ENCODE measurements around the gene SLC35B2. TPM values are rescaled to one million over a fixed set of nuclear protein-coding genes. Genes with fewer than 3 reads are reported as not detected.
A peak's percentile ranks its signal among the peaks of the same experiment; 100 is the strongest.

Gene SLC35B2
- total and polyA plus RNA-seq, 2 experiments from 2014 or later = 101 to 114 TPM

GRCh38 chr6:44300292-44300823, 43.0 kb upstream of the SLC35B2 start:
- no peak for DNase-seq
- Histone ChIP-seq H3K9me3 (ENCODE audit: low read depth) (no peaks in the 10 kb centered on the region), H3K27me3 (replicated peaks; ENCODE audit: insufficient read depth) (peaks cover 32% of the 10 kb centered on the region), H3F3A (ENCODE audit: insufficient read depth) (peaks cover 6% of the 10 kb centered on the region; the same call in 1 of the 2 replicates), H3K4me2 (ENCODE audit: unreplicated experiment) (no peak overlapping the region), H3K9ac (no peak overlapping the region), H3K9me2 (ENCODE audit: insufficient read depth) (no peaks in the 10 kb centered on the region), H3K4me3 (no peak overlapping the region), H3K27ac (no peak overlapping the region), H3K4me1 (ENCODE audit: insufficient read depth) (no peaks in the 10 kb centered on the region), H4K20me1 (ENCODE audit: insufficient read depth) (no peaks in the 10 kb centered on the region), H3K36me3 (ENCODE audit: low read depth) (no peaks in the 10 kb centered on the region; the same call in 1 of the 2 replicates), H2AFZ (no peak overlapping the region), H3K79me2 (ENCODE audit: insufficient read depth) (no peaks in the 10 kb centered on the region)
- in situ Hi-C loops (cut with MboI) = no loop called here
- 85 to 90% methylated on average over 7 of the region's 7 CpGs for WGBS, 2 experiments (ENCODE audit: low coverage in 1 of 2, low lambda C conversion rate in 2 of 2, missing lambda C conversion rate in 2 of 2)
- TF ChIP-seq EZH2phosphoT487 (IDR thresholded peaks at IDR 0.05; ENCODE audit: insufficient read depth, low read depth) (no peak), EZH2 (IDR thresholded peaks at IDR 0.05; ENCODE audit: insufficient read depth, poor library complexity, severe bottlenecking) (no peak)

- no peaks in the 10 kb centered on the region; the same call in 1 of the 2 replicates for H3K36me3 ChIP-seq (ENCODE audit: low read depth)
- no peak for DNase-seq
- H3K4me2 ChIP-seq (ENCODE audit: unreplicated experiment) = no peak overlapping the region
- H3K9ac ChIP-seq = no peak overlapping the region
- H3F3A ChIP-seq (ENCODE audit: insufficient read depth) = peaks cover 6% of the 10 kb centered on the region; the same call in 1 of the 2 replicates
- in situ Hi-C loops (cut with MboI) = no loop called here
- H3K79me2 ChIP-seq (ENCODE audit: insufficient read depth) = no peaks in the 10 kb centered on the region
- 64 to 67% methylated on average over 3 of the region's 3 CpGs for WGBS, 2 experiments (ENCODE audit: low coverage in 1 of 2, low lambda C conversion rate in 2 of 2, missing lambda C conversion rate in 2 of 2)
- H3K9me2 ChIP-seq (ENCODE audit: insufficient read depth) = no peaks in the 10 kb centered on the region
- TF ChIP-seq EZH2 (IDR thresholded peaks at IDR 0.05; ENCODE audit: insufficient read depth, poor library complexity, severe bottlenecking) (no peak), EZH2phosphoT487 (IDR thresholded peaks at IDR 0.05; ENCODE audit: insufficient read depth, low read depth) (no peak)
- no peaks in the 10 kb centered on the region for H4K20me1 ChIP-seq (ENCODE audit: insufficient read depth)
- no peaks in the 10 kb centered on the region for H3K4me1 ChIP-seq (ENCODE audit: insufficient read depth)
- no peak overlapping the region for H3K4me3 ChIP-seq
- H3K27me3 ChIP-seq (replicated peaks; ENCODE audit: insufficient read depth) = peaks cover 43% of the 10 kb centered on the region
- H3K27ac ChIP-seq = no peak overlapping the region
- H3K9me3 ChIP-seq (ENCODE audit: low read depth) = no peaks in the 10 kb centered on the region
- no peak overlapping the region for H2AFZ ChIP-seq
Measured at GRCh38 chr6:44298864-44299263, 41.5 kb upstream of the SLC35B2 start.

GRCh38 chr6:44298055-44298803, 40.9 kb upstream of the SLC35B2 start:
- H3K79me2 ChIP-seq (ENCODE audit: insufficient read depth) = no peaks in the 10 kb centered on the region
- TF ChIP-seq EZH2 (IDR thresholded peaks at IDR 0.05; ENCODE audit: insufficient read depth, poor library complexity, severe bottlenecking) (peak; percentile 76), EZH2phosphoT487 (IDR thresholded peaks at IDR 0.05; ENCODE audit: insufficient read depth, low read depth) (no peak)
- peak; percentile 16 for DNase-seq
- H3K4me3 ChIP-seq = no peak overlapping the region
- no peaks in the 10 kb centered on the region; the same call in 1 of the 2 replicates for H3K36me3 ChIP-seq (ENCODE audit: low read depth)
- no peak overlapping the region for H3K4me2 ChIP-seq (ENCODE audit: unreplicated experiment)
- WGBS, 2 experiments (ENCODE audit: low coverage in 1 of 2, low lambda C conversion rate in 2 of 2, missing lambda C conversion rate in 2 of 2) = 12 to 13% methylated on average over 19 to 20 of the region's 20 CpGs
- H3K9me3 ChIP-seq (ENCODE audit: low read depth) = no peaks in the 10 kb centered on the region
- no peaks in the 10 kb centered on the region for H3K9me2 ChIP-seq (ENCODE audit: insufficient read depth)
- no peaks in the 10 kb centered on the region for H3K4me1 ChIP-seq (ENCODE audit: insufficient read depth)
- H2AFZ ChIP-seq = no peak overlapping the region; the same call in 1 of the 2 replicates
- peaks cover 43% of the 10 kb centered on the region for H3K27me3 ChIP-seq (replicated peaks; ENCODE audit: insufficient read depth)
- H3K9ac ChIP-seq = no peak overlapping the region
- H4K20me1 ChIP-seq (ENCODE audit: insufficient read depth) = no peaks in the 10 kb centered on the region
- in situ Hi-C loops (cut with MboI) = no loop called here
- H3K27ac ChIP-seq = no peak overlapping the region
- peaks cover 6% of the 10 kb centered on the region; the same call in 1 of the 2 replicates for H3F3A ChIP-seq (ENCODE audit: insufficient read depth)

- Histone ChIP-seq H3K9me2 (ENCODE audit: insufficient read depth) (no peaks in the 10 kb centered on the region), H3K9ac (no peak overlapping the region), H3K4me2 (ENCODE audit: unreplicated experiment) (peak overlapping the region; percentile 44), H3K9me3 (ENCODE audit: low read depth) (no peaks in the 10 kb centered on the region), H3K27ac (no peak overlapping the region), H2AFZ (no peak overlapping the region; the same call in 1 of the 2 replicates), H3K79me2 (ENCODE audit: insufficient read depth) (no peaks in the 10 kb centered on the region), H3K36me3 (ENCODE audit: low read depth) (no peaks in the 10 kb centered on the region; the same call in 1 of the 2 replicates), H4K20me1 (ENCODE audit: insufficient read depth) (no peaks in the 10 kb centered on the region), H3K4me1 (ENCODE audit: insufficient read depth) (no peaks in the 10 kb centered on the region), H3K4me3 (peak overlapping the region; percentile 62), H3F3A (ENCODE audit: insufficient read depth) (peaks cover 6% of the 10 kb centered on the region; the same call in 1 of the 2 replicates), H3K27me3 (replicated peaks; ENCODE audit: insufficient read depth) (peaks cover 49% of the 10 kb centered on the region)
- in situ Hi-C loops (cut with MboI) = no loop called here
- 2 to 3% methylated on average over 61 to 63 of the region's 86 CpGs for WGBS, 2 experiments (ENCODE audit: low coverage in 1 of 2, low lambda C conversion rate in 2 of 2, missing lambda C conversion rate in 2 of 2)
- TF ChIP-seq EZH2 (IDR thresholded peaks at IDR 0.05; ENCODE audit: insufficient read depth, poor library complexity, severe bottlenecking) = no peak
- TF ChIP-seq EZH2phosphoT487 (IDR thresholded peaks at IDR 0.05; ENCODE audit: insufficient read depth, low read depth) = 0 out of 2 replicates have a peak, but pooled peaks have one; percentile 19
- peak; percentile 65 for DNase-seq
Measured at GRCh38 chr6:44297063-44298038, 40.0 kb upstream of the SLC35B2 start.
